CD14-positive monocyte (primary cell): ENCODE results near the gene DACT2. TPM values are rescaled to one million over a fixed set of nuclear protein-coding genes. Genes with fewer than 3 reads are reported as not detected.
"Not testable (repeated sequence)": the region's sequence is repeated elsewhere in the genome, so short reads cannot be mapped to it uniquely, and the experiment has no call there.

Experiments used
- DNase-seq, 3 donors: peaks; one replicate each; pipeline ENCODE4 v3.0.0-alpha.2; 2011 to 2022
- H2AFZ ChIP-seq: 2 replicates; pipeline ENCODE4 v1.6.0; 2012; ENCODE audit warnings: mild to moderate bottlenecking, low read depth, low read length, inconsistent platforms; ENCODE audit not compliant: insufficient read depth, poor library complexity, severe bottlenecking
- H3K27ac ChIP-seq, 2 donors: 1 replicate in 1 of 2; 2 replicates in 1 of 2; pipeline ENCODE4 v1.5.1; 2012 to 2013; ENCODE audit warnings: low read length in 2 of 2, control low read depth in 1 of 2, inconsistent platforms in 1 of 2, low read depth in 1 of 2, mild to moderate bottlenecking in 1 of 2
- H3K27me3 ChIP-seq, 2 donors: one replicate each; pipeline versions ENCODE4 v1.6.0 to v1.6.1; 2011 to 2013; ENCODE audit warnings: low read length in 2 of 2; ENCODE audit not compliant: control insufficient read depth in 2 of 2, insufficient read depth in 2 of 2
- H3K36me3 ChIP-seq, 2 donors: replicated peaks in 1 of 2; 1 replicate in 1 of 2; 2 replicates in 1 of 2; pipeline versions ENCODE4 v1.5.1 to v1.6.1; 2012 to 2013; ENCODE audit warnings: low read length in 2 of 2, control low read depth in 1 of 2, inconsistent platforms in 1 of 2, mild to moderate bottlenecking in 1 of 2; ENCODE audit not compliant: insufficient read depth in 2 of 2, control insufficient read depth in 1 of 2
- H3K4me1 ChIP-seq, 2 donors: 1 replicate in 1 of 2; 2 replicates in 1 of 2; pipeline versions ENCODE4 v1.5.1 to v1.6.1; 2012 to 2013; ENCODE audit warnings: low read length in 2 of 2, control low read depth in 1 of 2, inconsistent platforms in 1 of 2, mild to moderate bottlenecking in 1 of 2, moderate library complexity in 1 of 2; ENCODE audit not compliant: insufficient read depth in 2 of 2, control insufficient read depth in 1 of 2
- H3K4me2 ChIP-seq: replicated peaks from 2 replicates; pipeline ENCODE3; 2012; ENCODE audit warnings: low read length, moderate library complexity, mild to moderate bottlenecking; ENCODE audit not compliant: poor library complexity, severe bottlenecking; ENCODE audit errors: extremely low read depth
- H3K4me3 ChIP-seq, 3 experiments: fragments of 200-600 bp in 1 of 3; sonication (generic) in 1 of 3; replicated peaks in 1 of 3; 1 replicate in 2 of 3; 2 replicates in 1 of 3; pipeline ENCODE4 v1.5.1; 2011 to 2013; ENCODE audit warnings: low read length in 3 of 3, mild to moderate bottlenecking in 3 of 3, control low read depth in 2 of 3, low read depth in 2 of 3, inconsistent platforms in 1 of 3, moderate library complexity in 1 of 3
- H3K79me2 ChIP-seq: 2 replicates; pipeline ENCODE4 v1.6.0; 2012; ENCODE audit warnings: mild to moderate bottlenecking, control low read depth, inconsistent platforms, low read length, moderate library complexity; ENCODE audit not compliant: insufficient read depth
- H3K9ac ChIP-seq: 2 replicates; pipeline ENCODE4 v1.6.0; 2017; ENCODE audit warnings: low read length, mild to moderate bottlenecking; ENCODE audit not compliant: insufficient read depth, poor library complexity, severe bottlenecking
- H3K9me3 ChIP-seq, 2 donors: replicated peaks in 1 of 2; 1 replicate in 1 of 2; 2 replicates in 1 of 2; pipeline versions ENCODE4 v1.5.1 to v1.6.1; 2012 to 2013; ENCODE audit warnings: low read length in 2 of 2, control low read depth in 1 of 2; ENCODE audit not compliant: control insufficient read depth in 1 of 2, insufficient read depth in 1 of 2
- H4K20me1 ChIP-seq: 2 replicates; pipeline ENCODE4 v1.6.0; 2012; ENCODE audit warnings: mild to moderate bottlenecking, low read length, control low read depth, moderate library complexity; ENCODE audit not compliant: insufficient read depth
- H3K27ac Mint-ChIP-seq, 7 donors: one replicate each; pipeline ENCODE4 v1.8.0; 2020; ENCODE audit warnings: mild to moderate bottlenecking in 7 of 7, mixed read lengths in 7 of 7, moderate library complexity in 6 of 7, inconsistent platforms in 2 of 7
- H3K27me3 Mint-ChIP-seq, 3 donors: one replicate each; pipeline ENCODE4 v1.8.0; 2021 to 2022; ENCODE audit warnings: low read depth in 3 of 3, mild to moderate bottlenecking in 3 of 3, mixed read lengths in 3 of 3, moderate library complexity in 3 of 3, inconsistent platforms in 1 of 3
- H3K36me3 Mint-ChIP-seq, 2 donors: one replicate each; pipeline ENCODE4 v1.8.0; 2020; ENCODE audit warnings: mixed read lengths in 2 of 2, inconsistent platforms in 1 of 2, mild to moderate bottlenecking in 1 of 2
- H3K4me1 Mint-ChIP-seq: one replicate; pipeline ENCODE4 v1.8.0; 2020; ENCODE audit warnings: mild to moderate bottlenecking, mixed read lengths
- H3K4me3 Mint-ChIP-seq, 2 donors: one replicate each; pipeline ENCODE4 v1.8.0; 2020; ENCODE audit warnings: mild to moderate bottlenecking in 2 of 2, mixed read lengths in 2 of 2, moderate library complexity in 1 of 2
- H3K9me3 Mint-ChIP-seq, 7 donors: one replicate each; pipeline ENCODE4 v1.8.0; 2020 to 2022; ENCODE audit warnings: mixed read lengths in 7 of 7, mild to moderate bottlenecking in 6 of 7, moderate library complexity in 6 of 7, inconsistent platforms in 2 of 7
- WGBS: methylation state at CpG from one replicate; pipeline ENCODE4 v1.1.5; 2013; ENCODE audit warnings: missing lambda C conversion rate; ENCODE audit not compliant: insufficient coverage; 5-methylcytosine and 5-hydroxymethylcytosine counted together
- intact Hi-C, 2 donors: fragments of 100-400 bp; cut with micrococcal nuclease; formaldehyde crosslinking; loops; one replicate each; pipeline versions ENCODE4 v1.15.0 to v1.15.1; 2023
- polyA plus RNA-seq, 3 donors: library from polyadenylated mRNA; depleted of rRNA in 1 of 3; unstranded in 2 of 3; stranded (reverse) in 1 of 3; fragments of 300-500 nt in 2 of 3; fragments of >200 nt in 1 of 3; fragmentation: Illumina TruSeq in 2 of 3; gene quantifications; 1 replicate in 2 of 3; 2 replicates in 1 of 3; pipeline ENCODE4 v1.2.3, GENCODE V29; 2012 to 2021
- TF ChIP-seq, protein P1 (sequence below): fragments of 200-600 bp; IDR thresholded peaks from one replicate; pipeline ENCODE4 v1.8.0; 2022; ENCODE audit warnings: antibody characterized with exemption, mild to moderate bottlenecking

The DACT2 gene
- polyA plus RNA-seq, 3 donors, result not detected

DNA sequence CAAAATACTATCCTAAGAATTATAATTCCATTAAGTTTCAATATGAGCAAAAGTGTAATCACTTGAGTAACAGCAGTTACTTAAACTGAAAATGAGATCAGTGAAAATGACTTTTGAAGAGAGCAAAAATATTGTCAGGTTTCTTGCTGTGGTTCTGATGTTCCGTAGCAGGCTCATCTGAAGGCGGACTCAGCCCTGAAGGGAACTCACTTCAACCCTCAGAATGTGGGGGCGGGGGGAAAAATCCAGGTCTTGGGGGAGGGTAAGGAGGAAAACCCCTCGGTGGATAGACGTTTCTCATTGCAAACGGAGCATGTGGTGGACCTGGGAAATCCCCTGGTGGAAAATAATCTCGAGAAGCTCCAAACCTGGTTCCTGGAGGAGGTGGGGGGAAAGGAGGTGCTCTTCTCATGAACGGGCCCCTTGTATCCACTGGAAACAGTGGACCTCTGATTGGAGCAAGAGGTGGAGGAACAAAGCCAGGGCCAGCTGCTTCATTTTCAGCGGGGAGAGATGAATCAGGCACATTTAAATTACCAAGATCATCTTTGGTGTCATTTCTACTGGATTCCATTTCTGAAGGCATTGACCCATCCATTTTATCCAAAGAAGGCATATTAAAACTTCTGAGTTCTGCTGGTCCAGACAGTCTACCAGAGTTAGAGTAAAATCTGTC, 32.7 kb downstream of the DACT2 start:
- intact Hi-C loops, H3K36me3 Mint-ChIP-seq, H3K4me3 ChIP-seq, H3K4me1 ChIP-seq, H3K36me3 ChIP-seq, H3K9ac ChIP-seq, DNase-seq, H4K20me1 ChIP-seq, H3K27me3 ChIP-seq, H3K4me1 Mint-ChIP-seq, H2AFZ ChIP-seq, H3K4me3 Mint-ChIP-seq, H3K79me2 ChIP-seq, H3K4me2 ChIP-seq, H3K27ac ChIP-seq, H3K27me3 Mint-ChIP-seq: not testable (repeated sequence)
- peak overlapping the region in 1 of 7 donors; percentile 64 for H3K27ac Mint-ChIP-seq
- peaks cover 0 to 15% (median 2%) of the 10 kb centered on the region in 7 donors for H3K9me3 Mint-ChIP-seq
- peaks cover 0 to 10% of the 10 kb centered on the region in 2 donors for H3K9me3 ChIP-seq
- WGBS, result 100% methylated on average over 1 of the region's 9 CpGs

DNA sequence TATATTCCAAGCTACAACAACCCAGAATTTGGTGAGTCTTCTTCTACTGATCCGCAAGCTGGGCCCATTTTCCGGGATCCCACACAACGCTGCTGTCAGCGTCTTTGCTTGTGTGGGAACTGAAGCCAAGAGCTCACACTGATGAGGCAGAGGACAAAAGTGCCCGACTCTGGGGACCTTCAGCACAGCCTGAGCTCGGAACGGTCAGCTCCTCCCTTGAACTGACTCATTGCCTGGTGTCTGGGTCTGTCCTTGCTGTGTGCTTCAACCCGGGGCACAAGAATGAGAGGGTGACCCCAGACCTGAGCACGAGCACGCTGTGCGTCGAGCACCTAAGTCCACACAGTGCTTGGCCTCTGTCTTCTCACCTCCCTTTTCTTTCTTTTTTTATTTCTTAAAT, 33.5 kb downstream of the DACT2 start:
- Mint-ChIP-seq H3K9me3 (peaks cover 0 to 15% (median 2%) of the 10 kb centered on the region in 7 donors), H3K4me1 (no peaks in the 10 kb centered on the region), H3K27me3 (peaks cover 0 to 4% (median 2%) of the 10 kb centered on the region in 3 donors), H3K4me3 (no peak overlapping the region), H3K27ac (no peak overlapping the region), H3K36me3 (no peaks in the 10 kb centered on the region)
- Histone ChIP-seq H3K4me1 (no peaks in the 10 kb centered on the region), H4K20me1 (no peaks in the 10 kb centered on the region), H2AFZ (no peak overlapping the region), H3K27ac (no peak overlapping the region), H3K27me3 (no peaks in the 10 kb centered on the region), H3K9ac (no peak overlapping the region), H3K36me3 (no peaks in the 10 kb centered on the region), H3K4me3 (no peak overlapping the region), H3K9me3 (peaks cover 0 to 10% of the 10 kb centered on the region in 2 donors), H3K79me2 (no peaks in the 10 kb centered on the region), H3K4me2 (no peak overlapping the region)
- TF ChIP-seq, protein P1, sequence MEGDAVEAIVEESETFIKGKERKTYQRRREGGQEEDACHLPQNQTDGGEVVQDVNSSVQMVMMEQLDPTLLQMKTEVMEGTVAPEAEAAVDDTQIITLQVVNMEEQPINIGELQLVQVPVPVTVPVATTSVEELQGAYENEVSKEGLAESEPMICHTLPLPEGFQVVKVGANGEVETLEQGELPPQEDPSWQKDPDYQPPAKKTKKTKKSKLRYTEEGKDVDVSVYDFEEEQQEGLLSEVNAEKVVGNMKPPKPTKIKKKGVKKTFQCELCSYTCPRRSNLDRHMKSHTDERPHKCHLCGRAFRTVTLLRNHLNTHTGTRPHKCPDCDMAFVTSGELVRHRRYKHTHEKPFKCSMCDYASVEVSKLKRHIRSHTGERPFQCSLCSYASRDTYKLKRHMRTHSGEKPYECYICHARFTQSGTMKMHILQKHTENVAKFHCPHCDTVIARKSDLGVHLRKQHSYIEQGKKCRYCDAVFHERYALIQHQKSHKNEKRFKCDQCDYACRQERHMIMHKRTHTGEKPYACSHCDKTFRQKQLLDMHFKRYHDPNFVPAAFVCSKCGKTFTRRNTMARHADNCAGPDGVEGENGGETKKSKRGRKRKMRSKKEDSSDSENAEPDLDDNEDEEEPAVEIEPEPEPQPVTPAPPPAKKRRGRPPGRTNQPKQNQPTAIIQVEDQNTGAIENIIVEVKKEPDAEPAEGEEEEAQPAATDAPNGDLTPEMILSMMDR, result no peak
- WGBS, result 85% methylated on average over 8 of the region's 12 CpGs
- DNase-seq, result no peak
- intact Hi-C loops, result no loop called here
